Neural progenitor cell (in vitro differentiated cells): ENCODE data around the gene PER3.

Source experiments
- EZH2 ChIP-seq: fragments of 200-600 bp; sonication (generic); IDR thresholded peaks from 2 replicates; pipeline ENCODE4 v1.6.1; 2017; ENCODE audit warnings: antibody characterized with exemption, mild to moderate bottlenecking, moderate library complexity
- EZH2phosphoT487 ChIP-seq: fragments of 200-600 bp; sonication (generic); IDR thresholded peaks from 2 replicates; pipeline ENCODE4 v1.6.1; 2017; ENCODE audit warnings: antibody characterized with exemption
- TF ChIP-seq, protein P1 (sequence below): fragments of 200-600 bp; sonication (generic); IDR thresholded peaks from 2 replicates; pipeline ENCODE4 v1.5.1; 2017; ENCODE audit warnings: antibody characterized with exemption, mild to moderate bottlenecking

DNA sequence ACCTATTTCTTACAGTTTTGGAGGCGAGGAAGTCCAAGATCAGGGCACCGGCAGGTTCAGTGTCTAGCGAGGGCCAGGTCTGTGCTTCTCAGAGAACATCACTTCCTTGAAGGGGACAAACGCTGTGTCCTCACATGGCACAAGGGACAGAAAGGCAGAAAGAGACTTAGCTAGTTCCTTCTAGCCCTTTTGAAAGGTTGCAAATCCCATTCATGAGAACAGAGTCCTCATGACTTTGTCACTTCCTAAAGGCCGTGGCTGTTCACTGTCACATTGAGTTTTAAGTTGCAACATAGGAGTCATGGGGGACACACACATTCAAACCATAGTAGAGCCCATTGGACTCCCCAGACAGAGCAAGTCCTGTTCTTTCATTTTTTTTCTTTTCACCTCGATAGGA, 27.4 kb downstream of the PER3 start:
- TF ChIP-seq, protein P1, sequence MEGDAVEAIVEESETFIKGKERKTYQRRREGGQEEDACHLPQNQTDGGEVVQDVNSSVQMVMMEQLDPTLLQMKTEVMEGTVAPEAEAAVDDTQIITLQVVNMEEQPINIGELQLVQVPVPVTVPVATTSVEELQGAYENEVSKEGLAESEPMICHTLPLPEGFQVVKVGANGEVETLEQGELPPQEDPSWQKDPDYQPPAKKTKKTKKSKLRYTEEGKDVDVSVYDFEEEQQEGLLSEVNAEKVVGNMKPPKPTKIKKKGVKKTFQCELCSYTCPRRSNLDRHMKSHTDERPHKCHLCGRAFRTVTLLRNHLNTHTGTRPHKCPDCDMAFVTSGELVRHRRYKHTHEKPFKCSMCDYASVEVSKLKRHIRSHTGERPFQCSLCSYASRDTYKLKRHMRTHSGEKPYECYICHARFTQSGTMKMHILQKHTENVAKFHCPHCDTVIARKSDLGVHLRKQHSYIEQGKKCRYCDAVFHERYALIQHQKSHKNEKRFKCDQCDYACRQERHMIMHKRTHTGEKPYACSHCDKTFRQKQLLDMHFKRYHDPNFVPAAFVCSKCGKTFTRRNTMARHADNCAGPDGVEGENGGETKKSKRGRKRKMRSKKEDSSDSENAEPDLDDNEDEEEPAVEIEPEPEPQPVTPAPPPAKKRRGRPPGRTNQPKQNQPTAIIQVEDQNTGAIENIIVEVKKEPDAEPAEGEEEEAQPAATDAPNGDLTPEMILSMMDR, result no peak
- TF ChIP-seq EZH2 (no peak), EZH2phosphoT487 (no peak)
